Adipose tissue (tissue), 3 donors: ENCODE data around the gene IL1RAPL1. TPM values are rescaled to one million over a fixed set of nuclear protein-coding genes. Genes with fewer than 3 reads are reported as not detected.

Source experiments
- H3K27ac ChIP-seq: one replicate; pipeline ENCODE4 v1.5.1; 2013; ENCODE audit warnings: low read depth, low read length
- WGBS, 3 donors: extraction: QIAGEN DNeasy Blood & Tissue Kit; methylation state at CpG; one replicate each; pipeline ENCODE4 v1.1.7; 2013; 5-methylcytosine and 5-hydroxymethylcytosine counted together
- polyA plus RNA-seq, 3 donors: library from polyadenylated mRNA; stranded (reverse); fragments of 200-250 nt; gene quantifications; one replicate each; pipeline ENCODE4 v1.2.3, GENCODE V29; 2013
- donor health status: healthy with polysubstance abuse.
- donor health status: Bipolar disorder and iron deficiency.
- donor health status: healthy.

The IL1RAPL1 gene
- polyA plus RNA-seq, 3 donors = not detected

DNA sequence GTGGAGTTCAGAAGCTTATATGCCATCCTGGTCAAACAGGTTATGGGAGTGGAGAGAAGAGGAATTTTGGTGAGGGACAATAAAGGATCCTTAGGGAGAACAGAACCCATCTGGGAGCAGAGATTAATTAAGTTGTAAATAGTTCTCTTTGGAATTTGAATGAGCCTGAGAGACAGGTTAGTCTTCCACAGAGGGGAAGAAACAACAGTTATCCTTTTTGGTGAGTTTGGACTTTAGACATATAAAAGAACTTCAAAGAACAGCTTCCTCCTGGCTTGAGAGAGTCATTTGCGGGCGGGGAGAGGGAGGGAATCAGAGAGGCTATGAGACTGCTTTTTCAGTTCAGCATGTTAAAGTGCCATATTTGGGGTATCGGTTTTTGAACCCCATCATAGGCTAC, 834.8 kb downstream of the IL1RAPL1 start:
- no peak overlapping the region for H3K27ac ChIP-seq
- 51 to 87% (median 84%) methylated on average over 3 of the region's 3 CpGs for WGBS, 3 donors

DNA sequence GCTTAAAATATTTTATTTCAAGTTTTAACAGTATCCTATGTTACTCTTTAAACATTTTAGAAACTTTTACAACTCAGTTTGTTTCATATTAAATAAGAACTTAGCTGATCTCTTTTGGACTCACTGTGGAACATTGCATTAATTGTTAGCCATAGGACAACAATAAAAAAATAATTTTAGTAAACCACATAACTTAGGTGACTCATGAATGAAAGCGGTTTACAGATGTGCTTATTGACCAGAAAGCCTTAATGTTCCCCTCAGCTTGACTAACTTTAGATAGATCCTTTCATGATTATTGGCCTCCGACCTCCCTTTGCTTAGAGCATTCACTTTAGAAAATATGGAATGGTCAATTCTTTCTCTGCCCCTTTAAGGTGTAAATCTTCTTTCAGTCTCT, 844.6 kb downstream of the IL1RAPL1 start:
- WGBS, 3 donors = 66 to 87% (median 69%) methylated on average over 2 of the region's 2 CpGs
- H3K27ac ChIP-seq = no peak overlapping the region

DNA sequence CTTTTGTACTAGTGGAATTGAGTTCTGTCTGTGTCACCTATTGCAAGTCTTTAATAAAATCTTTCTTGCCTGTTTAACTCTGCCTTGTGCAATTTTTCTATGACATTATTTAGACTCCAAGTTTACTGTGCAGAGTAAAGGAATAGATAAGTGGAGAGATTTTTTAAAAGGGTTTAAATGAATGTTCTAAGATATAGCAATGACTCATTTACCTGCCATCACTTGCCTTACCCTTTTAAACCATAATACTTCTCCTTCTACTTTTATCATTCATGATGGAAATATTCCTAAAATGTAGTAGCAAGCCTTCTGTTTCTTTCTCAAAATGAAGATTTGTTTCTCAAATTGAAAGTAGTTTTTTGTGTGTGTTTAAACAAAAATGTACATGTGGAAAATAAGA, 845.3 kb downstream of the IL1RAPL1 start:
- no peak overlapping the region for H3K27ac ChIP-seq

DNA sequence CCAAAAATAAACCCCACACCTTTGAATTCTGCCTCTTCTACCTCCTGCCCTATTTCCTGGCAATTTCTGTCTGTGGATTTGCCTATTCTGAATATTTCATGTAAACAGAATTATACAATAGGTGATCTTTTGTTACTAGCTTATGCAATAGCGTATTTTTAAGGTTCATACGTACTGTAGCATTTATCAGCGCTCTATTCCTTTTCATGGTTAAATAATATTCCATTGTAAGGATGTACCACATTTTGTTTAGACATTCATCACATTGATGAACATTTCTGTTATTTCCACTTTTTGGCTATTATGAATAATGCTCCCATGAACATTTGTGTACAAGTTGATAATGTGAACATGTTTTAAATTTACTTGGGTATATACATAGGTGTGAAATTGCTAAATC, 847.7 kb downstream of the IL1RAPL1 start:
- 84 to 91% (median 87%) methylated on average over 3 of the region's 3 CpGs for WGBS, 3 donors
- no peak overlapping the region for H3K27ac ChIP-seq

DNA sequence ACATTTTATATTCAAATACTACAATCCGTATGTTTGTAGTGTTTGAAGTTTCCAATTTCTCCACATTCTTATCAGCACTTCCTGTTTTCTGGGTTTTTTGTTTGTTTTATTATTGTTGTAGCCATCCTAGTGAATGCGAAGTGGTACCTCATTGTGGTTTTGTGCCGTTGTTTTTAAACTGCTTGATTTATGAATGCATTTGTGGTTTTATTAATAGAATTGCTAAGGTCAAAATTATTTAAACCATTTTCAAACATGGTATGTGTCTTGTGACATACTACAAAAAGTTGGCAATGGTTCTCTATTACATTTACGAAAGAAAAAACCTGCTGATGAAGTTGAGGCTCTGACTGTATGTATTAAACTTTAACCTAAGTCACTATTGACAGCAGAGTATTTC, 848.1 kb downstream of the IL1RAPL1 start:
- H3K27ac ChIP-seq = no peak overlapping the region
- 61 to 77% (median 62%) methylated on average over 4 of the region's 4 CpGs for WGBS, 3 donors

DNA sequence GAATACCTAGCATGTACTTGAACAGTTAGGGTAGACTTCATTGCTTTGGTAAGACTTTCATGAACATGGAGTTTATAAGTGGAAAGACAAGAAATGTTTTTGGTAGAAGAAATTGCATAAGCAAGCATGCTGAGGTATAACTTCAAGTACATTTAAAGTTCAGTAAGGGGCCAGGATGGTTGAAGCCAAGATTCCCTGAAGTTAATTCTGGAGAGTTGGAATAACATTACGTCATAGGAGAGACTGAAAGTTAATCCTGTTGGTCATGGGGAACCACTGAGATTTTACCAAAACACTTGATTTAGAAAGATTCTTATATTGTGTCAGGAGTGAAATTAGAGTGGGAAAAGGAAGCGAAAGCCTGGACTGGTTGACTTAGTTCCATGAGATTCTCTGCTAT, 860.6 kb downstream of the IL1RAPL1 start:
- 57 to 86% (median 70%) methylated on average over 2 of the region's 2 CpGs for WGBS, 3 donors
- H3K27ac ChIP-seq = no peak overlapping the region

DNA sequence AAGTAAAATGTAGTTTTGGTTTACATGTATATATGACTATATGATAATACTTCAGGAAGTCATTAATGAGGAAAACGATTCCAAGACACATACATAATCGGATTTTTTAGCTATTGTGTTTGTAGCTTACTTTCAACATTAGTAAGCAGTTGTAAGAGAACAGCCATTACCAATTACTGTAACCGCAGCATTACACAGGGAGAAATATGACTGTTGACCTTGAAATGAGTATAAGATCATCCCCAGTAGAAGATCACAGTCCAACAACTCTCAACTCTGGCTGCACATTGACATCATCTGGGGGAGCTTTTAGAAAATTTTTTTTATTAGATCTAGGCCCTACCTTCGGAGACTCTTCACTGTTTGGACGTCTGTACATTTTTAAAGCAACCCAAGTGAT, 866.1 kb downstream of the IL1RAPL1 start:
- 60 to 73% (median 66%) methylated on average over 5 of the region's 5 CpGs for WGBS, 3 donors

DNA sequence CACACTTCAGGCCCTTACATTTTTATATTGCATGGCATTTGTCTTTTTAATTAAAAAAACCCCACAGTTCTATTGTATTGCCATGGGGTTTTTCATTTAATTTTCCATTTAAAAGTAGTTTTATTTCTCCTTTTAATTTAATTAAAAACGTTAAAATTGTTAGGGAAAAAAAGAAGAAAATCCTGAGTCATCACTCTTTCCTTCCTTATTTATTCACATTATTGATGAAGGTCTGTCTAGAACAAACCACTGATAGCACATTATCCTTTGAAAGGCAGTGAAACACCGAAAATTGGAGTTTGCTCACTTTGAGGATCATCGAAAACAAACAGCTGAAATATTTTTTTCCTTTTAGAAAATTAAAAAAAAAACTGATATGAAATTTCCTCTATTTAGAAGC, 868.5 kb downstream of the IL1RAPL1 start:
- WGBS, 3 donors = 57 to 61% (median 58%) methylated on average over 3 of the region's 3 CpGs

More for the DNA sequence above, 866.1 kb downstream of the IL1RAPL1 start:
- H3K27ac ChIP-seq = no peak overlapping the region

DNA sequence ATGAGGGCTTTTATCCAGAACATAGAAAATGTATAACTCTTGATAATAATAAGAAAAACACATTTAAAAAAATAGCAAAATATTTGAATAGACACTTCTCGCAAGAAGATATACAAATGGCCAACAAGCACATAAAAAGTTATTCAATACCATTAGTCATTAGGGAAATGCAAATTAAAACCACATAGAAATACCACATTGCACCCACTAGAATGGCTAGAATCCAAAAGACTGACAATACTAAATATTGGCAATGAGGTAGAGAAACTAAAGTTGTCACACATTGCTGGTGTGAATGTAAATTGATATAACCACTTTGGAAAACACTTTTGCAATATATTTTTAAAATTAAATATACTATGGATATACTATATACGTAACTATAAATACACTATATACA, 873.8 kb downstream of the IL1RAPL1 start:
- H3K27ac ChIP-seq = no peak overlapping the region
- WGBS, 3 donors = 84 to 90% (median 88%) methylated on average over 2 of the region's 2 CpGs

More for the DNA sequence above, 868.5 kb downstream of the IL1RAPL1 start:
- H3K27ac ChIP-seq = no peak overlapping the region

DNA sequence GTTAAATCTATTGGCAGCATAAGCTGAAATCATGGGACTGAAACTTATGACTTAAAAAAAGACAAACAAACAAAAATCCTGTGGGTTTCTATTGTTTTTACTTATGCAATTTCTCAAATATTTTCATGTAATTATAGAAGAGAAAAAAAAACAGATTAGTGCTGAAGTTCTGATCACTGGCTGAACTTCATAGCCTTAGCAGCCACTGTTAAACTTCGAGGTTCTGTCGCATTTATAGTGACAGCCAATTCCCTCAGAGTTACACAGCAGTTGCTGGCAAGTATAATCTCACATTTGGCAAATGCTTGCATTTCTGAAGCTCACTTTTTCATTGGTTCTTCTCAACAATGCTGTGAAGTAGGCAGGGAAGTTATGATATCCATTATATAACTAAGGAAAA, 879.2 kb downstream of the IL1RAPL1 start:
- WGBS, 3 donors = 58 to 83% (median 64%) methylated on average over 2 of the region's 2 CpGs

DNA sequence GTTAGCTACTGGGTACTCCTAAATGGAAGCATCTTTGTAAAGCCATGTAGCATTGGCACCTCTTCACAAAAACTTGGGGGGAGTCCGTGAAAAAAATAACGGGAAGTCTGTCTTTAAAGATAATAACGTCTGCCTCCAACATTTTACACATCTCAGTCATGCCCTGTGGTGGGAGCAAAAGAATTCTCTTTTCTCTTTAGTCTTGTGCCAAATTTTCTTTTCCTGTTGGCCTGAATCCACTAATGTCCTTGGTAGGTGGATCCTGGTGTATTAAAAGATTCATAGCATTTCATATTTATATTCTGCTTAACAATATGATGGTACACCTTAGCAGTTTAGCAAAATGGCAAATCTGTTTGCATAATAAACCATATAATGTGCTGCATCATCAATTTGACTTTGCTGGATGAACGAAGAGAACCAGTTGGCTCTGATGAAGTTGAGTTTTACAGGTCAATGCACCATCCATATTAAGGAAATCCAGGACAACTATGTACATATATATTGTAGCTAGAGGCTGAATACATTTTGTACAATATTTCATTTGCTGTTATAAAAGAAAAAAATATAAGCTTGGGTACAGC, 881.8 kb downstream of the IL1RAPL1 start:
- no peak overlapping the region for H3K27ac ChIP-seq
- WGBS, 3 donors = 37 to 47% (median 46%) methylated on average over 4 of the region's 4 CpGs

More for the DNA sequence above, 879.2 kb downstream of the IL1RAPL1 start:
- no peak overlapping the region for H3K27ac ChIP-seq

DNA sequence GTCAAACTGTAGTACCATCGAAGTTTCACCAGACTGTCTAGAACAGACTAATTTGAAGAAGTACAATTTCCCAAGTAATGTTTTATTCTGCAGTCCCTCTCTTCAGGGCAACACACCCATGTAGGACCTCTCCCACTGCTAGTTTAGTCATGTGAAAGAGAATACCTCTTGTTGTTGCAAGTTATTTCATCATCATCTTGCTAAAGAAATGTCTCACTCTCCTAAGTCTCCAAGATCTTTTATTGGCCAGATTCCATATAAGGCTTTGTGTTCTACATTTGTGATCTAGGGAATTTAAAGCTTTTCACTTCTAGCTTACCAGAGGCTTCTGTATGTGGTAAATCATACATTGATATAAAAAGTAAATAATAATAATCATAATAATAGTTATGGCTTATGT, 882.8 kb downstream of the IL1RAPL1 start:
- WGBS, 3 donors = 50 to 91% (median 78%) methylated on average over 1 of the region's 1 CpG
- no peak overlapping the region for H3K27ac ChIP-seq

DNA sequence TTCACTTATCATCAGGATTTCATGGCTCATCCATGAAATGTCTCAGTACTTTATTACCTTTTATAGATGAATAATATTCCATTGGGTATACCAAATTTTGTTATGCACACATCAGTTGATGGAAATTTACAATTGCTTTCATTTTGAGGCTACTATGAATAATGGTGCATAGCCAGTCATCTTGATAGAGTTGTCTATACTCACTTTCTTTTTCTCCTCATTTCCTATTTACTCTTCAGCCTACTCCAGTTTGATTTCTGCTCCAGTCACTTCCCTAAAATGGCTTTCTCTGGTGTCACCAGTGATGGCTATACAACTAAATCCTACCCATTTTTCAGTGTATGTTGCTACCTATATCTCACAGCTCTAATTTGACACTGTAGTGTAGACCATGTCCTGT, 884.6 kb downstream of the IL1RAPL1 start:
- H3K27ac ChIP-seq = no peak overlapping the region

DNA sequence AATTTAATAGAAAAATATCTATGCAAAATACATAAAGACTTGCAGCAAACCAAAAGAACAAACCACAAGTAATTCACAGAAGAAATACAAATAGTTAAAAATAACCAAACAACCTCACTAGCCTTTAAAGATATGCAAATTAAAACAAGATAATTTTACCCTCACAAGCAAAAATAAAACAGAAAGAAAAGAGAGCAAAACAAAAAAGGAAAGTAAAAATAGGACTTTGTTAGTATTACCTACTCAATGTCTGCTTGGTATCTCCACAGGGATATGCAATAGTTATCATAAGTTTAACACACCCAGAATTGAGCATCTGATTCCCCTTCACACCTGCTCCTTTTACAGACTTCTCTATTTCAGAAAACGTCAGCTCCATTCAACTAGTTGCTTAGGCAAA, 890.6 kb downstream of the IL1RAPL1 start:
- 35 to 46% (median 36%) methylated on average over 1 of the region's 1 CpG for WGBS, 3 donors

DNA sequence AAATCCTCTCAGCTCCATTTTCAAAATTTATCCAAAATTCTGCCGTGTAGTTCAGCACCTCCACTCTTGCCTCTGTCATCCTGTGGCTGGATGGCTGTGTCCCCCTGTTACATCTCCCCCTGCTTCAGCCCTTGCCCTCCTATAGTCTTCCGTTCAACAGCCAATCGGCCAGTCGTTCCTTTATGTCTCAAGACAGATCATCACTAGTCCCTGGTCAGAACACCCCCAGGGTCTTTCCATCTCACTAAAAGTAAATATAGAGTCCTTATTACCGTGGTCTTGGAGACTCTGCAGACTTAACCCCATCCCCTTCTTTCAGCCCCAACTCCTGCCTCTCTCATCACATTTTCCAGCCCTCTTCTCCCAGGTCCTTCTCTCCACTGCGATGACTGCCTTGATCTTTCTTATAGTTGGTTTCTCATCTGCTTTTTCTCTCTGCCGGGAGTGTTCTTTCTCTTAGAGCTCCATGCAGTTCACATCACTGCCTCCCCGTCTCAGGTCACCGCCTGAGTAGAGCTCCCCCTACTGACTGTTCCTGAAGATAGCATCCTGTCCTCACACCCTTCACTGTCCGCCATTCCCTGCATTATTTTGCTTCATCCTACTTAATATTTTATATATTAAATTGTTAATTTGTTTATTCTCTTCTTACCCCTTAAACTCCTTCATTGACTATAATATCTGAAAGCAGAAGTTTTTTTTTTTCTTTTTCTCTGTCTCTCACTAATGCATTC, 891.3 kb downstream of the IL1RAPL1 start:
- WGBS, 3 donors = 45 to 50% (median 46%) methylated on average over 10 of the region's 10 CpGs
- H3K27ac ChIP-seq = no peak overlapping the region

More for the DNA sequence above, 890.6 kb downstream of the IL1RAPL1 start:
- no peak overlapping the region for H3K27ac ChIP-seq

DNA sequence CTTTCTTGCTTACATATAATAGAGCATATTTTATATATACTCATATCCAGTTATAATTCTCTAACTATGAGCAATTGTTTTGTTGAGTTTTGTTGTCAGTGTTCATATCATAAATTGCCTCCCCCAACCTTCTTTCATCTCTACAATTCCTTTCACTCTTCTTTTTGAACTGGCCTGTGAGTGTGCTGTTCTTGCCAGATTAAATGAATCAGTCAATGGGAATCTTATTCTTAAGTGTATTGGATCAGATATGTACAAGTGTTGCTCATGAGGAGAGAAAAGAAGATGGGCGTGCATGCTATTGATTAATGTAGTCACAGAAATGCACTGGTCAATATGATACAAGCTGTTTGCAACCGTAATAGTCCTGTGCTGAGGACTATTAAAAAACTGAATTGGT, 900.0 kb downstream of the IL1RAPL1 start:
- H3K27ac ChIP-seq = no peak overlapping the region
- 76 to 88% (median 78%) methylated on average over 2 of the region's 2 CpGs for WGBS, 3 donors

DNA sequence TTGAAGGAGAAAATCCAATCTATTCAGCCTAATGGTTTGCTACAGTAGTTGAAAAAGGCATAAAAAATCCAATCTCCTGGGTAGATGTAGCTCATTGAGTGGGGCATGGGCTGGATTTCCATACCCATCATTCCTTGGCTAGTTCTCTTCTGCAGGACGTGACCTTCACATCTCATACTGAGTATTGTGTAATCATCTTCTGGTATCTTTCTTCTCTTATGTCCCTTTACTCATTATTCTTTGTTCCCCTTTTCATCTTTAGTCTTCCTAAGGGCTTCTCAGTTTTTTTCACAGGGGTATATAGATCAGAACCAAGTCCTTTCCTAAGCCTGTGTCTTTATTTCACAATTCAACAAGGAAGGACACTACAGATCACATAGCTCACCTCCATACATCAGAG, 900.5 kb downstream of the IL1RAPL1 start:
- no peak overlapping the region for H3K27ac ChIP-seq
- 32 to 63% (median 57%) methylated on average over 1 of the region's 1 CpG for WGBS, 3 donors

DNA sequence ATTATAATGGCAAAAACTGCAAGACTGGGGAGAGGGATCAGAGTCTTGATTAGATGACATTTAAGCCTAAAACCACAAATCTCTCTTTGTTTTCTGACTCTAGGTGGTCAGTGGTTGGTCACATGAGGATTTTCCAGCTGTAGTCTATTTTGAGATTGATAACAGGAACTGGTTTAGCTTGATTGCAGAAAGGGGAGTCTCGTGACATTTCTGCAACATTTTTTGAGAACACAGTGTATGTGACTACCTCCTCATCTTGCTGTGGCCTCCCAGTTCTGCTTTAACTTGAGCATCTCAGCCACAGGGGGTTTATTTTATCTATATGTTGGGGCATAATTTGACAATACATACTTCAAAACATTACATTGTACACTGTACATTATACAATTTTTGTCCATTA, 901.7 kb downstream of the IL1RAPL1 start:
- H3K27ac ChIP-seq = no peak overlapping the region
- 15 to 35% (median 35%) methylated on average over 1 of the region's 1 CpG for WGBS, 3 donors

DNA sequence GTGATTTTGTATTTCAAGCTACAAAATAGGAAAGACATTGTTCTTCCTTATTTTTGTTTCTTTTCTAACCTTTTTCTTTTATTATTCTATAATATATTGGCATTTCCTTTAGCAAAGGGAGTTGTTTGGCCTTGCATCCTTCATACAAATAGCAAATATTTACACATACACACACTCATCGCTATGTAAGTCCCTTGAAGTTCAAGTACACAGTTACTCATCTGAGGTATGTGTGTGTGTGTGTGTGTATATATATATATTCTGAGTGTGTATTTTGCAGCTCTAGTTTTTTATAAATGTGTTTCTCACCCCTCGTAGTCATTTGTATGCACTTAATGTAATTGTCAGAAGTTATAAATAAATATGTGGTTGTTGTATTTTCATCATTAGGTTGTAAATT, 903.4 kb downstream of the IL1RAPL1 start:
- 67 to 97% (median 90%) methylated on average over 2 of the region's 2 CpGs for WGBS, 3 donors
- no peak overlapping the region for H3K27ac ChIP-seq

DNA sequence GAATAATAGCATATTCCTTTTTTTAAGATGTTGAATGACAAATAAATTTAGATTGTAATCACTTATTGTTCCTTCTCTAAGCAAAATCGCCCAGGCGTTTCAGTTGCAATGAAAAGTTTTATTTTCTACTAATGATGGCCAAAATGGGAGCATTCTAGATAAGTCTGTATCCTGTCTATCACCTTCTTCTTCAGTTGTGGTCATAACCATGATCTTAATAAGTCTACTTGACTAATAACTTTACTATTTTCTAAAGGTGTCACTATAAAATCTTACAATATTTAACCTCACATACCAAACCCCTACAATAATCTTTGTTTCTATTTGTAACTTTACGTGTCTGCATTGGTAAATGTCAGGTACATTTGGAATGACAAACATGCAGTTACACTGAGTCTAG, 904.4 kb downstream of the IL1RAPL1 start:
- no peak overlapping the region for H3K27ac ChIP-seq
- WGBS, 3 donors = 56 to 83% (median 67%) methylated on average over 3 of the region's 3 CpGs
